PFSK-1 (cell line): Measurements from ENCODE around the gene CDH8.

Experiments
- FOXP2 ChIP-seq: optimal IDR thresholded peaks from 2 replicates; pipeline ENCODE3; 2011; ENCODE audit warnings: borderline replicate concordance, control low read depth, inconsistent platforms; ENCODE audit not compliant: insufficient read depth; ENCODE audit errors: extremely low read length, extremely low read depth
- POLR2AphosphoS5 ChIP-seq: IDR thresholded peaks from 2 replicates; pipeline ENCODE4 v1.6.1; 2012; ENCODE audit warnings: low read depth, mild to moderate bottlenecking, control low read depth, low read length, moderate library complexity
- SIN3A ChIP-seq: IDR thresholded peaks from 2 replicates; pipeline ENCODE4 v1.6.1; 2012; ENCODE audit warnings: mild to moderate bottlenecking, low read length, moderate library complexity, borderline replicate concordance; ENCODE audit not compliant: insufficient read depth
- TAF1 ChIP-seq: IDR thresholded peaks from 2 replicates; pipeline ENCODE4 v1.6.1; 2012; ENCODE audit warnings: low read length, control low read depth, borderline replicate concordance; ENCODE audit not compliant: insufficient read depth
- TF ChIP-seq, protein P1 (sequence below), 2 experiments: IDR thresholded peaks; 2 replicates each; pipeline versions ENCODE4 v1.6.1 to v1.8.0; 2011 to 2012; ENCODE audit warnings: low read depth in 2 of 2, low read length in 2 of 2, control low read depth in 1 of 2, inconsistent platforms in 1 of 2, mild to moderate bottlenecking in 1 of 2, moderate library complexity in 1 of 2; ENCODE audit not compliant: insufficient read depth in 1 of 2

The CDH8 gene

DNA sequence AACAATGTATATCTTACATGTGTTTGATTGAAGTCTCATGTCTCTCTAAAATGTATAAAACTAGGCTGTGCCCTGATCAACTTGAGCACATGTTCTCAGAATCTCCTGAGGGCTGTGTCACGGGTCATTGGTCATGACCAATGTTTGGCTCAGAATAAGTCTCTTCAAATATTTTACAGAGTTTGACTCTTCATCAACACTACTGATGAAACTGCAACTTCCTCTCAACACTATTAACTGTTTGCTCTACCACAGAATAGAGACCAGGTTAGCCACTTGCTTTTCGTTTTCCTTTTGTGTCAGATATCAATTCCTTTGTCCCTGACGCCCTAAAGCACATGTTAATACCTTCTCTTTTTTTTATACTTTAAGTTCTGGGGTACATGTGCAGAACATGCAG, 358.1 kb downstream of the CDH8 start:
- TF ChIP-seq SIN3A = no peak
- TF ChIP-seq TAF1 = no peak
- TF ChIP-seq POLR2AphosphoS5 = no peak
- TF ChIP-seq, protein P1, sequence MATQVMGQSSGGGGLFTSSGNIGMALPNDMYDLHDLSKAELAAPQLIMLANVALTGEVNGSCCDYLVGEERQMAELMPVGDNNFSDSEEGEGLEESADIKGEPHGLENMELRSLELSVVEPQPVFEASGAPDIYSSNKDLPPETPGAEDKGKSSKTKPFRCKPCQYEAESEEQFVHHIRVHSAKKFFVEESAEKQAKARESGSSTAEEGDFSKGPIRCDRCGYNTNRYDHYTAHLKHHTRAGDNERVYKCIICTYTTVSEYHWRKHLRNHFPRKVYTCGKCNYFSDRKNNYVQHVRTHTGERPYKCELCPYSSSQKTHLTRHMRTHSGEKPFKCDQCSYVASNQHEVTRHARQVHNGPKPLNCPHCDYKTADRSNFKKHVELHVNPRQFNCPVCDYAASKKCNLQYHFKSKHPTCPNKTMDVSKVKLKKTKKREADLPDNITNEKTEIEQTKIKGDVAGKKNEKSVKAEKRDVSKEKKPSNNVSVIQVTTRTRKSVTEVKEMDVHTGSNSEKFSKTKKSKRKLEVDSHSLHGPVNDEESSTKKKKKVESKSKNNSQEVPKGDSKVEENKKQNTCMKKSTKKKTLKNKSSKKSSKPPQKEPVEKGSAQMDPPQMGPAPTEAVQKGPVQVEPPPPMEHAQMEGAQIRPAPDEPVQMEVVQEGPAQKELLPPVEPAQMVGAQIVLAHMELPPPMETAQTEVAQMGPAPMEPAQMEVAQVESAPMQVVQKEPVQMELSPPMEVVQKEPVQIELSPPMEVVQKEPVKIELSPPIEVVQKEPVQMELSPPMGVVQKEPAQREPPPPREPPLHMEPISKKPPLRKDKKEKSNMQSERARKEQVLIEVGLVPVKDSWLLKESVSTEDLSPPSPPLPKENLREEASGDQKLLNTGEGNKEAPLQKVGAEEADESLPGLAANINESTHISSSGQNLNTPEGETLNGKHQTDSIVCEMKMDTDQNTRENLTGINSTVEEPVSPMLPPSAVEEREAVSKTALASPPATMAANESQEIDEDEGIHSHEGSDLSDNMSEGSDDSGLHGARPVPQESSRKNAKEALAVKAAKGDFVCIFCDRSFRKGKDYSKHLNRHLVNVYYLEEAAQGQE (IDR thresholded peaks at IDR 0.05; ENCODE audit: insufficient read depth in 1 of 2, low read depth in 2 of 2, low read length in 2 of 2) = no peak
- no peak for TF ChIP-seq FOXP2

- TF ChIP-seq SIN3A (no peak), FOXP2 (no peak), POLR2AphosphoS5 (no peak), TAF1 (no peak)
- TF ChIP-seq, protein P1 (IDR thresholded peaks at IDR 0.05; ENCODE audit: insufficient read depth in 1 of 2, low read depth in 2 of 2, low read length in 2 of 2) = no peak
Measured at GRCh38 chr16:61677776-61678175, 358.5 kb downstream of the CDH8 start.

DNA sequence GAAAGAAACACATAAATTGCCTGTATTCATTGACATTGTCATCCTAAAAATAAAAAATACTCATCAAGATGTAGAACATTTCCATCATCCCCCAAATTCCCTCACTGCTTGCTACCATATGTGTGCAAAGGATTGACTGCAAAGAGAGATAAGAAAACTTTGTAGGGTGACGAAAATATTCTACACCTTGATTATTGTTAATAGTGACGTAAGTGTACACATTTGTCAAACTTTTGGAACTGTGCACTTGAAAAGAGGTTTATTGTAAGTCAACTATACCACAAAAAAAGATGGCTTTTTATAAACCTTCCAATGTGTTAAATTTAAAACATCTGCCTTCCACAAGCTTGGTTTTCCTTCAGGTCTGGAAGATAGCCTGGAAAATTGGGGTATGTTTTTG, 359.5 kb downstream of the CDH8 start:
- TF ChIP-seq TAF1 = no peak
- TF ChIP-seq SIN3A = no peak
- TF ChIP-seq FOXP2 = no peak
- TF ChIP-seq, protein P1 (IDR thresholded peaks at IDR 0.05; ENCODE audit: insufficient read depth in 1 of 2, low read depth in 2 of 2, low read length in 2 of 2) = no peak
- no peak for TF ChIP-seq POLR2AphosphoS5

DNA sequence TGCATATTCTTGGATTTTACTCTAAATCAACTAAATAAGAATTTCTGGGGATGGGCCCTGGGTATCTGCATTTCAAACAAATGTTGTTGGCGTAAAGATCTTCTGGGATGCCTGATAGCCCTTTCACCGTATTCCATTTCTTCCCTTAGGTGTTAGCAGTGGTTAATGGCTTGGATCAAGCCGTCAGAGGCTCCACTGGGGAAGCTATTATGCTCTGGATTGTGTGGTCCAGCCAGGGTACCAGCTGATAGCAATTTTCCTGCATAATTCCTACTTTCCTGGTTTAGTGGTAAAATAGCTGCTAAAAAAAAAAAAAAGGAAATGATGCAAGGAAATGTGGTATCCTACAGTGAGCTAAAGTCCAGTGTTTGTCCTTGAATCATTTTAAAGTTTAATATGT, 365.1 kb downstream of the CDH8 start:
- no peak for TF ChIP-seq SIN3A
- no peak for TF ChIP-seq FOXP2
- TF ChIP-seq, protein P1 (IDR thresholded peaks at IDR 0.05; ENCODE audit: insufficient read depth in 1 of 2, low read depth in 2 of 2, low read length in 2 of 2) = no peak
- TF ChIP-seq POLR2AphosphoS5 = no peak
- no peak for TF ChIP-seq TAF1

GRCh38 chr16:61665512-61665911, 370.7 kb downstream of the CDH8 start:
- TF ChIP-seq TAF1 = no peak
- TF ChIP-seq POLR2AphosphoS5 = no peak
- TF ChIP-seq FOXP2 = no peak
- no peak for TF ChIP-seq SIN3A
- TF ChIP-seq, protein P1 (IDR thresholded peaks at IDR 0.05; ENCODE audit: insufficient read depth in 1 of 2, low read depth in 2 of 2, low read length in 2 of 2) = no peak
